Stimulated activated CD8-positive, alpha-beta memory T cell treated with anti-CD3 and anti-CD28 coated beads, Interleukin-4, amount 100 ng/mL, for 24 hours (primary cell): Measurements from ENCODE around the gene RNF19B.
"Not testable (repeated sequence)": the region's sequence is repeated elsewhere in the genome, so short reads cannot be mapped to it uniquely, and the experiment has no call there.

Experiments used
- DNase-seq: peaks from one replicate; pipeline ENCODE4 v3.0.0-alpha.2; 2020; ENCODE audit warnings: low read depth

The RNF19B gene

GRCh38 chr1:32928715-32929114 is 35.9 kb downstream of the RNF19B start:
- no peak for DNase-seq

- no peak for DNase-seq
Measured at GRCh38 chr1:32928285-32928684, 36.3 kb downstream of the RNF19B start.

GRCh38 chr1:32927441-32927840 is 37.2 kb downstream of the RNF19B start:
- no peak for DNase-seq

- DNase-seq: no peak
Measured at GRCh38 chr1:32926562-32926961, 38.0 kb downstream of the RNF19B start.

GRCh38 chr1:32925403-32926162 is 39.0 kb downstream of the RNF19B start:
- DNase-seq: no peak

GRCh38 chr1:32924881-32925344 is 39.7 kb downstream of the RNF19B start:
- DNase-seq: no peak

- DNase-seq: no peak
Measured at GRCh38 chr1:32920833-32921232, 43.8 kb downstream of the RNF19B start.

- no peak for DNase-seq
Measured at GRCh38 chr1:32919811-32920733, 44.5 kb downstream of the RNF19B start.

GRCh38 chr1:32918179-32918578 is 46.4 kb downstream of the RNF19B start:
- no peak for DNase-seq

GRCh38 chr1:32917521-32917920 is 47.1 kb downstream of the RNF19B start:
- DNase-seq: no peak

GRCh38 chr1:32915766-32916706 is 48.6 kb downstream of the RNF19B start:
- DNase-seq: no peak

GRCh38 chr1:32910319-32910718 is 54.3 kb downstream of the RNF19B start:
- no peak for DNase-seq

- no peak for DNase-seq
Measured at GRCh38 chr1:32907435-32907834, 57.2 kb downstream of the RNF19B start.

GRCh38 chr1:32906654-32907053 is 58.0 kb downstream of the RNF19B start:
- no peak for DNase-seq

- not testable (repeated sequence) for DNase-seq
Measured at GRCh38 chr1:32905588-32905987, 59.0 kb downstream of the RNF19B start.

GRCh38 chr1:32904797-32905196 is 59.8 kb downstream of the RNF19B start:
- DNase-seq: no peak

- no peak for DNase-seq
Measured at GRCh38 chr1:32903991-32904785, 60.4 kb downstream of the RNF19B start.

- no peak for DNase-seq
Measured at GRCh38 chr1:32902535-32902920, 62.1 kb downstream of the RNF19B start.

- DNase-seq: no peak
Measured at GRCh38 chr1:32901823-32902534, 62.6 kb downstream of the RNF19B start.
